PC-3 (cell line): ENCODE results near the gene ZCCHC4. TPM values are rescaled to one million over a fixed set of nuclear protein-coding genes. Genes with fewer than 3 reads are reported as not detected.

ENCODE experiments used
- ATAC-seq: fragments of 200-7000 bp; cut with Tn5 transposase; 2 replicates; pipeline ENCODE4 v1.9.1; 2020; ENCODE audit warnings: mild to moderate bottlenecking, moderate library complexity
- BruUV-seq: library from RNA; stranded (reverse); fragments of 400-500 nt; replicated peaks from 2 replicates; lab custom pipeline; 2021; lab: Mats Ljungman, UMichigan
- CTCF ChIA-PET: fragments of 300-600 bp; sonication (Branson Sonifier 250); formaldehyde crosslinking; loops from one replicate; lab custom pipeline; 2022; ENCODE audit warnings: antibody characterized with exemption; lab: Charles Lee
- POLR2A ChIA-PET: fragments of 300-600 bp; sonication (Branson Sonifier 250); formaldehyde crosslinking; loops from one replicate; lab custom pipeline; 2022; ENCODE audit warnings: antibody characterized with exemption; ENCODE audit not compliant: unreplicated experiment; lab: Charles Lee
- DNase-seq: peaks from one replicate; pipeline ENCODE4 v3.0.0-alpha.2; 2015
- H2AFZ ChIP-seq: fragments of 300-600 bp; sonication (generic); 2 replicates; pipeline ENCODE4 v1.6.0; 2016; ENCODE audit warnings: antibody characterized with exemption, low read length
- H3F3A ChIP-seq: fragments of 300-600 bp; sonication (generic); one replicate; pipeline ENCODE4 v1.6.0; 2017; ENCODE audit warnings: antibody characterized with exemption, low read length, control low read depth, mild to moderate bottlenecking; ENCODE audit not compliant: unreplicated experiment
- H3K27ac ChIP-seq: fragments of 300-600 bp; sonication (generic); 2 replicates; pipeline ENCODE4 v1.5.1; 2016; ENCODE audit warnings: mild to moderate bottlenecking, low read length
- H3K27me3 ChIP-seq: fragments of 300-600 bp; sonication (generic); 2 replicates; pipeline ENCODE4 v1.6.1; 2016; ENCODE audit warnings: low read length, mixed read lengths
- H3K36me3 ChIP-seq: fragments of 300-600 bp; sonication (generic); 2 replicates; pipeline ENCODE4 v1.6.1; 2016; ENCODE audit warnings: low read depth, mixed run types, low read length, mixed read lengths
- H3K4me1 ChIP-seq: fragments of 300-600 bp; sonication (generic); 2 replicates; pipeline ENCODE4 v1.5.1; 2016; ENCODE audit warnings: low read length; ENCODE audit not compliant: insufficient read depth
- H3K4me2 ChIP-seq: fragments of 300-600 bp; sonication (generic); 2 replicates; pipeline ENCODE4 v1.6.0; 2016; ENCODE audit warnings: low read length
- H3K4me3 ChIP-seq: fragments of 300-600 bp; sonication (generic); 2 replicates; pipeline ENCODE4 v1.5.1; 2016; ENCODE audit warnings: mild to moderate bottlenecking, low read length, mixed read lengths
- H3K79me2 ChIP-seq: fragments of 300-600 bp; sonication (generic); 2 replicates; pipeline ENCODE4 v1.6.1; 2017; ENCODE audit warnings: low read length, mixed read lengths
- H3K9ac ChIP-seq: fragments of 300-600 bp; sonication (generic); 2 replicates; pipeline ENCODE4 v1.6.0; 2016; ENCODE audit warnings: mild to moderate bottlenecking, low read length
- H3K9me2 ChIP-seq: fragments of 300-600 bp; sonication (generic); replicated peaks from 2 replicates; pipeline ENCODE4 v1.6.1; 2016; ENCODE audit warnings: mixed run types, low read length, mixed read lengths
- H3K9me3 ChIP-seq: fragments of 300-600 bp; sonication (generic); 2 replicates; pipeline ENCODE4 v1.6.1; 2016; ENCODE audit warnings: low read length, mixed read lengths
- H4K20me1 ChIP-seq: fragments of 300-600 bp; sonication (generic); 2 replicates; pipeline ENCODE4 v1.6.1; 2016; ENCODE audit warnings: low read length, mixed read lengths
- CTCF ChIP-seq: fragments of 300-600 bp; sonication (generic); conservative IDR thresholded peaks from 2 replicates; pipeline ENCODE4 v1.5.1; 2017; ENCODE audit warnings: antibody characterized with exemption, low read depth, mild to moderate bottlenecking, low read length
- EZH2 ChIP-seq: fragments of 300-600 bp; sonication (generic); IDR thresholded peaks from one replicate; pipeline ENCODE4 v1.6.1; 2017; ENCODE audit warnings: antibody characterized with exemption, mild to moderate bottlenecking, low read length; ENCODE audit not compliant: unreplicated experiment
- EZH2phosphoT487 ChIP-seq: fragments of 300-600 bp; sonication (generic); IDR thresholded peaks from 2 replicates; pipeline ENCODE4 v1.6.1; 2018; ENCODE audit warnings: mild to moderate bottlenecking, antibody characterized with exemption, low read length, borderline replicate concordance
- intact Hi-C: fragments of 100-400 bp; cut with micrococcal nuclease; formaldehyde crosslinking; loops from 2 replicates; pipeline ENCODE4 v1.9.0; 2023
- total RNA-seq: library from RNA; depleted of rRNA; stranded (reverse); fragments of >200 nt; gene quantifications from 2 replicates; pipeline ENCODE4 v1.2.3, GENCODE V29; 2014

The ZCCHC4 gene
- total RNA-seq, 1 experiment from 2014 or later, result 6.8 TPM

DNA sequence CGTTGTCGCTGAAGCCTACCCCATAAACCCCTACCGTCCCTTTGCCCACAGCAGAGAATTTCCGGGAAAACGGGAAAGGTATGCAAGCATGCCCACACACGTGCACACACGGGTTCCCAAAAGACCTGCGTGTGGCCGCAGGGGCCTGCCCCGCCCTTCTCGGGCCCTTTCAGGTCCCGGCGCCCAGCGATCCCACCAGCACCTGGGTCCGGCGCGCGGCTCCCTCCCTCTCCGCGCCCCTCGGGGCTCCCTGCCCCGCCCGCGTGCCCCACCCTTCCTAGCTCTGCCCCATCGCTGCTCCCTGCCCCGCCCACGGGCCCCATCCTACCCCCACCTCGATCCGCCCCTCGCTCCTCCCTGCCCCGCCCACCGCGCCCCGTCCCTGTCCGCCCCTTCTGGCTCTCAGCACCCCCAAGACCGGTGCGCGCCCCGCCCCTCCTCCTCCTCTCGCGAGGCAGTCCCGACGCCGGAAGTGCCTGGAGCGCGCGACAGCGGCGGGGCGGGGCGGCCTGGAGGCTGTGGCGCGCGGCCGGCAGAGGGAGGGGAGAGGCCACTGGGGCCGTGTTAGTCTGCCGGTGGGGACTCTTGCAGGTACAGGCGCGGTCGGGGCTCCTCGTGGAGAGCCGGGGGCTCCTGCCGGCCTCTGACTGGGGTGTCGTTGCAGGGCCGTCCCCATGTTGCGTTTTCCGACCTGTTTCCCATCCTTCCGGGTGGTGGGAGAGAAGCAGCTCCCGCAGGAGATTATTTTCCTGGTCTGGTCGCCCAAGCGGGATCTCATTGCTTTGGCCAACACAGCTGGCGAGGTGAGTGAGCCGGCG is 64.4 kb downstream of the ZCCHC4 start, which contains the start of gene ANAPC4:
ANAPC4 (plus strand) TSS at position 510 of the 818 bp plus-strand sequence; CDS start at position 675, 165 bp downstream.
- H3K27me3 ChIP-seq, result no peaks in the 10 kb centered on the region
- peak within 1 kb of the TSS; percentile 89 for H3K9ac ChIP-seq
- peak within 1 kb of the TSS; percentile 83 for H2AFZ ChIP-seq
- H3K79me2 ChIP-seq, result peaks cover 27% of the 10 kb centered on the region
- no peaks in the 10 kb centered on the region for H3F3A ChIP-seq
- DNase-seq (peak; percentile 88), ATAC-seq (peak; percentile 87)
- no peaks in the 10 kb centered on the region for H3K9me2 ChIP-seq
- POLR2A ChIA-PET, result interaction anchor here (0.6 kb wide), 4 partner anchors 10 to 1287 kb away, joined by 3 to 7 read pairs (median 5); no protein-coding TSS in a partner anchor
- no peaks in the 10 kb centered on the region for H3K36me3 ChIP-seq
- CTCF ChIA-PET, result no interaction called here
- peak within 1 kb of the TSS; percentile 91 for H3K4me2 ChIP-seq
- peaks cover 12% of the 10 kb centered on the region for H3K4me1 ChIP-seq
- H4K20me1 ChIP-seq, result no peaks in the 10 kb centered on the region
- 0 out of 2 replicates have a peak within 1 kb of the TSS, but pooled peaks have one; percentile 22 for H3K27ac ChIP-seq
- H3K9me3 ChIP-seq, result no peaks in the 10 kb centered on the region
- H3K4me3 ChIP-seq, result peak within 1 kb of the TSS; percentile 98
- TF ChIP-seq EZH2, result no peak
- intact Hi-C loops, result no loop called here
- BruUV-seq, result no TSS peak

DNA sequence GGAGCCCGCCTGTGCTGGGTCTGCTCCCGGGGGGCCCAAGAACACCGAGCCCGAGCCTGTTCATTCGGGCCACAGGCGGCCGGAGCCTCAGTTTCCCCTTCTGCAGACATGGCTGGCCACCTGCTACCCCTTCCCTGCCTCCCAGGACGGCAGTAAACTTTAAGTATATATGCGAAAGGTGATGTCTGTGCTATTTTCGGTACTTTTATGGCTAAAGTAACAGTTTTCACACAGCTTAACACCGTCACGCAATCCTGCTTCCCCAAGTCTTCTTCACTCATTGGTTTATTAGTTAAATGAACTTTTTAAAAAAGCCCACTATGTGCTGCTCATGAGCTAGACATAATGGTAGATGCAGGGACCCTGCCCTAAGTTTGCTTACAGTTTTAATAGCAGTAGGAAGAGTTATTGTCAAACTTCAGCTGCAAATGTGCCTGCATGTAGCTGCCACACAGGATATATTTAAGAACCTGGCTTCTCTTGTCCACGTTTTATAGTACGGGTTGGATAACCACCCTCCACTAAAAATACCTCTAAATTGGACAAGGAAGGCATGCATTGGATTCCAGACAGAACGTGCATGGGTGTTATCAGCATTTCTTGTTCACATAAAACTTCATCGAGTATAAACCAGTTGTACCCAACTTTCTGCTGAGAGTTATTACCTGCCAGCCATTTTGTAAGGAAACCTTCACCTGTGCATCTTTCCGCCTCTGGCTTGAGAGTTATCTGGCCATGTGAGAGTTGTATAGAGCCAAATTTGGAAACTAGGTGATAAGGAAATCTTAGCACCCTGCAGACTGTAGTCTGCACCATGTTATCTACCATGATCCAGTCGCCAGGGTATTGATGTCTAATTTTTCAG is 65.2 kb downstream of the ZCCHC4 start:
- no peaks in the 10 kb centered on the region for H3K9me2 ChIP-seq
- H4K20me1 ChIP-seq, result no peaks in the 10 kb centered on the region
- CTCF ChIA-PET, result no interaction called here
- no peak for DNase-seq
- H3K9ac ChIP-seq, result peak overlapping the region; percentile 89
- H3K4me2 ChIP-seq, result peak overlapping the region; percentile 91
- no peaks in the 10 kb centered on the region for H3K9me3 ChIP-seq
- no peaks in the 10 kb centered on the region for H3K27me3 ChIP-seq
- TF ChIP-seq CTCF (no peak), EZH2phosphoT487 (no peak), EZH2 (no peak)
- no peak overlapping the region for H3K27ac ChIP-seq
- H3K79me2 ChIP-seq, result peaks cover 27% of the 10 kb centered on the region
- ATAC-seq, result peak; percentile 8
- H3F3A ChIP-seq, result no peaks in the 10 kb centered on the region
- H3K4me3 ChIP-seq, result peak overlapping the region; percentile 98
- H2AFZ ChIP-seq, result peak overlapping the region; percentile 82
- peaks cover 12% of the 10 kb centered on the region for H3K4me1 ChIP-seq
- intact Hi-C loops, result no loop called here
- POLR2A ChIA-PET, result no interaction called here
- TSS peak; percentile 56 for BruUV-seq
- no peaks in the 10 kb centered on the region for H3K36me3 ChIP-seq

DNA sequence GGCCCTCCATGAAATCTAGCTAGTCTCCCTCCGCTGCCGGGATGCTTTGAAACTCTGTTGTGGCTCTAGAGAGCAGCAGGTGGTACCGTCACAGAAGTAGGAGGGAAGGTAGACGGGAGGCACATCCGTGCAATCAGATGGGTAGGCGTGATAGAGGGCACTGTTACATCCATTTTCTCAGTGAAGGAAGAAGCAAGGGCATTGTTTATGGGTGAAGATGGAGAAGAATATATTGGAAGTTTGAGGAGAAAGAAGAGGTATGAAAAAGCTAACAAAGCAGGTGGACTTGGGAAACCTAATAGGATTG is 65.8 kb downstream of the ZCCHC4 start:
- Histone ChIP-seq H3K9me3 (no peaks in the 10 kb centered on the region), H3K9me2 (no peaks in the 10 kb centered on the region), H3K27ac (no peak overlapping the region), H4K20me1 (no peaks in the 10 kb centered on the region), H3K4me1 (peaks cover 12% of the 10 kb centered on the region), H3K27me3 (no peaks in the 10 kb centered on the region), H3K79me2 (peaks cover 27% of the 10 kb centered on the region), H3K9ac (no peak overlapping the region), H2AFZ (no peak overlapping the region; the same call in 1 of the 2 replicates), H3K4me2 (peak overlapping the region; percentile 91), H3K4me3 (peak overlapping the region; percentile 98), H3K36me3 (no peaks in the 10 kb centered on the region; the same call in 1 of the 2 replicates), H3F3A (no peaks in the 10 kb centered on the region)
- ChIA-PET POLR2A (no interaction called here), CTCF (no interaction called here)
- intact Hi-C loops, result no loop called here
- no peak for DNase-seq
- no TSS peak for BruUV-seq
- no peak for ATAC-seq
- TF ChIP-seq EZH2phosphoT487, result no peak
- TF ChIP-seq EZH2, result no peak
- TF ChIP-seq CTCF, result no peak
